DND-41 (cell line): ENCODE results near the gene RBFOX1.

Source experiments
- EZH2 ChIP-seq: IDR thresholded peaks from 3 replicates; pipeline ENCODE4 v1.6.1; 2012; ENCODE audit warnings: borderline replicate concordance, low read depth, mild to moderate bottlenecking, moderate library complexity, low read length, inconsistent platforms; ENCODE audit not compliant: severe bottlenecking
- TF ChIP-seq, protein P1 (sequence below): IDR thresholded peaks from 2 replicates; pipeline ENCODE4 v1.5.1; 2012; ENCODE audit warnings: borderline replicate concordance, low read length, moderate library complexity, mild to moderate bottlenecking; ENCODE audit not compliant: poor library complexity, severe bottlenecking; ENCODE audit errors: extremely low read depth

GRCh38 chr16:7408700-7409365 is 76.2 kb downstream of the RBFOX1 start:
- TF ChIP-seq, protein P1, sequence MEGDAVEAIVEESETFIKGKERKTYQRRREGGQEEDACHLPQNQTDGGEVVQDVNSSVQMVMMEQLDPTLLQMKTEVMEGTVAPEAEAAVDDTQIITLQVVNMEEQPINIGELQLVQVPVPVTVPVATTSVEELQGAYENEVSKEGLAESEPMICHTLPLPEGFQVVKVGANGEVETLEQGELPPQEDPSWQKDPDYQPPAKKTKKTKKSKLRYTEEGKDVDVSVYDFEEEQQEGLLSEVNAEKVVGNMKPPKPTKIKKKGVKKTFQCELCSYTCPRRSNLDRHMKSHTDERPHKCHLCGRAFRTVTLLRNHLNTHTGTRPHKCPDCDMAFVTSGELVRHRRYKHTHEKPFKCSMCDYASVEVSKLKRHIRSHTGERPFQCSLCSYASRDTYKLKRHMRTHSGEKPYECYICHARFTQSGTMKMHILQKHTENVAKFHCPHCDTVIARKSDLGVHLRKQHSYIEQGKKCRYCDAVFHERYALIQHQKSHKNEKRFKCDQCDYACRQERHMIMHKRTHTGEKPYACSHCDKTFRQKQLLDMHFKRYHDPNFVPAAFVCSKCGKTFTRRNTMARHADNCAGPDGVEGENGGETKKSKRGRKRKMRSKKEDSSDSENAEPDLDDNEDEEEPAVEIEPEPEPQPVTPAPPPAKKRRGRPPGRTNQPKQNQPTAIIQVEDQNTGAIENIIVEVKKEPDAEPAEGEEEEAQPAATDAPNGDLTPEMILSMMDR, result no peak
- TF ChIP-seq EZH2, result no peak
